ENCODE results near the gene MLLT1. TPM values are rescaled to one million over a fixed set of nuclear protein-coding genes. Genes with fewer than 3 reads are reported as not detected.

Gene MLLT1
- total RNA-seq, 1 experiment from 2014 or later, result 44.2 TPM

DNA sequence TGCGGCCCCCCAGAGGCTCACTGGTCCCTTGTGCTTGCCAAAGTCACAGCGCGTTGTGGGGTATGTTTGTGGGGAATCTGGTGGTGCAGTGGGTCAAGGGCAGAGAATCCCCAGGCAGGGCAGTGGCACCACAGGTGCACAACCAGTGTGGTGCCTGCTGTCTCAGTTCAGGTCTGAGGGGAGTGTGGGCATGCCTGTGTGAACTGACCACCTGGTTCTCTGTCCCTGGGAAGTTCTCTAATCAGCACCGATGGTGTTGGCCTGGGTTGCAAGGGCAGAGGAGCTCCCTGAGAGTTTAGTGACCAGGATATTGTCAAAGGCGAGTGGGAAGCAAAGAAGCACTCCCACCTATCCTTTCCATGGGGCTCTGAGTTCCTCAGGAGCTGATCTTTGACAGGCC lies 106.6 kb downstream of the MLLT1 start:
- BruUV-seq (replicated peaks), result no TSS peak
- intact Hi-C loops (cut with micrococcal nuclease; ENCODE audit: unreplicated experiment), result no loop called here
- no peak overlapping the region for H3K4me2 ChIP-seq
- no peaks in the 10 kb centered on the region for H3K9me2 ChIP-seq (ENCODE audit: insufficient read depth)
- H3K36me3 ChIP-seq (ENCODE audit: low read depth), result no peaks in the 10 kb centered on the region
- no peaks in the 10 kb centered on the region for H4K20me1 ChIP-seq (ENCODE audit: insufficient read depth)
- no peak for TF ChIP-seq CTCF (conservative IDR thresholded peaks at IDR 0.05)
- no peaks in the 10 kb centered on the region for H3K4me1 ChIP-seq (replicated peaks; ENCODE audit: insufficient read depth)
- POLR2A ChIA-PET (ENCODE audit: unreplicated experiment), result no interaction called here
- DNase-seq, result no peak
- H3K27me3 ChIP-seq (ENCODE audit: insufficient read depth, low read depth), result peaks cover 29% of the 10 kb centered on the region; the same call in 1 of the 2 replicates
- H3K79me2 ChIP-seq (ENCODE audit: low read depth), result no peaks in the 10 kb centered on the region
- CTCF ChIA-PET, result no interaction called here
- H3F3A ChIP-seq (ENCODE audit: insufficient read depth, low read depth), result no peaks in the 10 kb centered on the region
- no peaks in the 10 kb centered on the region for H3K9me3 ChIP-seq (ENCODE audit: insufficient read depth, low read depth)
- no peak overlapping the region for H2AFZ ChIP-seq
- H3K27ac ChIP-seq, result no peak overlapping the region
- no peak overlapping the region for H3K4me3 ChIP-seq

GRCh38 chr19:6172074-6172863 lies 107.5 kb downstream of the MLLT1 start:
- Histone ChIP-seq H3K4me3 (no peak overlapping the region), H3K9me2 (ENCODE audit: insufficient read depth) (no peaks in the 10 kb centered on the region), H4K20me1 (ENCODE audit: insufficient read depth) (no peaks in the 10 kb centered on the region), H3K36me3 (ENCODE audit: low read depth) (no peaks in the 10 kb centered on the region), H3K27me3 (ENCODE audit: insufficient read depth, low read depth) (peaks cover 26% of the 10 kb centered on the region; the same call in 1 of the 2 replicates), H3K4me2 (no peak overlapping the region), H3K27ac (no peak overlapping the region), H3K79me2 (ENCODE audit: low read depth) (no peaks in the 10 kb centered on the region), H3K9me3 (ENCODE audit: insufficient read depth, low read depth) (no peaks in the 10 kb centered on the region), H2AFZ (no peak overlapping the region), H3K4me1 (replicated peaks; ENCODE audit: insufficient read depth) (no peaks in the 10 kb centered on the region), H3F3A (ENCODE audit: insufficient read depth, low read depth) (no peaks in the 10 kb centered on the region)
- ChIA-PET POLR2A (ENCODE audit: unreplicated experiment) (no interaction called here), CTCF (no interaction called here)
- BruUV-seq (replicated peaks), result no TSS peak
- TF ChIP-seq CTCF (conservative IDR thresholded peaks at IDR 0.05) (no peak), EZH2 (IDR thresholded peaks at IDR 0.05; ENCODE audit: low read depth) (no peak)
- DNase-seq, result no peak
- intact Hi-C loops (cut with micrococcal nuclease; ENCODE audit: unreplicated experiment), result no loop called here

DNA sequence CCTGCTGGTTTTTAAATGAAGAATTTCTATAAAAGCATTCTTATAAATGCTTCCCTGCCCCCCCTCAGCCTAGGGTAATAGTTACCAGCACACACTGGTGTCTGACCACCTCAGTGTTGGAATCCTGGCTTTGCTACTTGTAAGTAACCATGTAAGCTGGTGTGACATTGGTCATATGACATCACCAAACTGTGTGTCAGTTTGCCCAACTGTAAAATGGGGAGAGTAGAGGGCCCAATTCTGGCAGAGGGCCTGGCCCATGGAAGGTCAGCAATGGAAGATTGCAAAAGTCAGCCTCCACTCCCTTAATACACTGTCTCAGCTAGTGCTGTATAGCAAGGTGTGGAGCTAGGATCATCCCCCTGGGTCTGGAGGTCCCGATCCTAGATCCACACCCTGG lies 112.7 kb downstream of the MLLT1 start:
- ChIA-PET POLR2A (ENCODE audit: unreplicated experiment) (no interaction called here), CTCF (interaction anchor here (0.6 kb wide), 1 partner anchor 9 kb away, joined by 15 read pairs; no protein-coding TSS in a partner anchor)
- intact Hi-C loops (cut with micrococcal nuclease; ENCODE audit: unreplicated experiment), result no loop called here
- no peak overlapping the region for H2AFZ ChIP-seq
- DNase-seq, result no peak
- no peak overlapping the region for H3K4me2 ChIP-seq
- H3K27ac ChIP-seq, result no peak overlapping the region
- BruUV-seq (replicated peaks), result no TSS peak
- no peak overlapping the region for H3K4me3 ChIP-seq
- no peaks in the 10 kb centered on the region for H3K36me3 ChIP-seq (ENCODE audit: low read depth)
- H3K9me3 ChIP-seq (ENCODE audit: insufficient read depth, low read depth), result no peaks in the 10 kb centered on the region
- H3K4me1 ChIP-seq (replicated peaks; ENCODE audit: insufficient read depth), result no peaks in the 10 kb centered on the region
- H4K20me1 ChIP-seq (ENCODE audit: insufficient read depth), result no peaks in the 10 kb centered on the region
- no peak for TF ChIP-seq EZH2 (IDR thresholded peaks at IDR 0.05; ENCODE audit: low read depth)
- TF ChIP-seq CTCF (conservative IDR thresholded peaks at IDR 0.05), result no peak
- no peaks in the 10 kb centered on the region for H3K9me2 ChIP-seq (ENCODE audit: insufficient read depth)
- no peaks in the 10 kb centered on the region for H3F3A ChIP-seq (ENCODE audit: insufficient read depth, low read depth)
- no peaks in the 10 kb centered on the region for H3K79me2 ChIP-seq (ENCODE audit: low read depth)
- H3K27me3 ChIP-seq (ENCODE audit: insufficient read depth, low read depth), result no peaks in the 10 kb centered on the region
